Lower lobe of right lung (tissue), 2 donors: ENCODE results near the gene C21orf91. TPM values are rescaled to one million over a fixed set of nuclear protein-coding genes. Genes with fewer than 3 reads are reported as not detected.

Experiments used
- ATAC-seq, 2 donors: fragments of 200-7000 bp; cut with Tn5 transposase; one replicate each; pipeline ENCODE4 v1.9.1; 2020 to 2022; ENCODE audit warnings: mild to moderate bottlenecking in 2 of 2, moderate library complexity in 2 of 2
- DNase-seq: peaks from one replicate; pipeline ENCODE4 v3.0.0-alpha.2; 2020
- H3K27ac ChIP-seq: fragments of 200-600 bp; one replicate; pipeline ENCODE4 v1.8.0; 2022
- H3K27me3 ChIP-seq: fragments of 200-600 bp; one replicate; pipeline ENCODE4 v1.8.0; 2022; ENCODE audit warnings: low read depth
- H3K36me3 ChIP-seq: fragments of 200-600 bp; one replicate; pipeline ENCODE4 v1.8.0; 2022; ENCODE audit warnings: mild to moderate bottlenecking
- H3K4me1 ChIP-seq: fragments of 200-600 bp; one replicate; pipeline ENCODE4 v1.8.0; 2022
- H3K4me3 ChIP-seq: fragments of 200-600 bp; one replicate; pipeline ENCODE4 v1.8.0; 2022; ENCODE audit warnings: mild to moderate bottlenecking
- H3K9me3 ChIP-seq: fragments of 200-600 bp; one replicate; pipeline ENCODE4 v1.8.0; 2022
- CTCF ChIP-seq: fragments of 200-600 bp; IDR thresholded peaks from one replicate; pipeline ENCODE4 v1.8.0; 2022; ENCODE audit warnings: antibody characterized with exemption, mild to moderate bottlenecking
- intact Hi-C: fragments of 100-400 bp; cut with DNase I; formaldehyde crosslinking; loops from one replicate; pipeline ENCODE4 v1.11.0; 2022
- total RNA-seq: library from RNA; stranded (reverse); fragmentation: NEBNext Ultra II Directional; extraction: Animal tissue kit (Norgen Biotek cat#: 25700); gene quantifications from one replicate; pipeline ENCODE4 v1.2.1, GENCODE V29; 2021
- donor health status: DM: no; HTN: yes; CAD: no; lungs with severe emphysema.

C21orf91 gene
- total RNA-seq, 1 donor from 2014 or later: 24.8 TPM

GRCh38 chr21:17853393-17854275, 34.5 kb upstream of the C21orf91 start:
- DNase-seq: no peak
- no peak for TF ChIP-seq CTCF

GRCh38 chr21:17848228-17848627, 29.1 kb upstream of the C21orf91 start:
- no peak overlapping the region for H3K4me3 ChIP-seq
- H3K9me3 ChIP-seq: no peaks in the 10 kb centered on the region
- ATAC-seq (peak; percentile 31 to 64), DNase-seq (no peak)
- TF ChIP-seq CTCF: no peak
- no peaks in the 10 kb centered on the region for H3K27me3 ChIP-seq
- H3K36me3 ChIP-seq: no peaks in the 10 kb centered on the region
- no peaks in the 10 kb centered on the region for H3K4me1 ChIP-seq
- intact Hi-C loops: no loop called here
- H3K27ac ChIP-seq: no peak overlapping the region

More at GRCh38 chr21:17853393-17854275, 34.5 kb upstream of the C21orf91 start:
- no peak overlapping the region for H3K27ac ChIP-seq
- no peaks in the 10 kb centered on the region for H3K4me1 ChIP-seq
- H3K27me3 ChIP-seq: no peaks in the 10 kb centered on the region
- no peaks in the 10 kb centered on the region for H3K9me3 ChIP-seq
- H3K36me3 ChIP-seq: no peaks in the 10 kb centered on the region
- no peak overlapping the region for H3K4me3 ChIP-seq
- no peak for ATAC-seq
- intact Hi-C loops: no loop called here

- Histone ChIP-seq H3K4me3 (no peak overlapping the region), H3K27me3 (no peaks in the 10 kb centered on the region), H3K27ac (no peak overlapping the region), H3K9me3 (no peaks in the 10 kb centered on the region), H3K4me1 (no peaks in the 10 kb centered on the region), H3K36me3 (no peaks in the 10 kb centered on the region)
- ATAC-seq (no peak), DNase-seq (no peak)
- TF ChIP-seq CTCF: no peak
- intact Hi-C loops: no loop called here
Measured at GRCh38 chr21:17841103-17841502, 21.9 kb upstream of the C21orf91 start.

GRCh38 chr21:17834639-17835354, 15.6 kb upstream of the C21orf91 start:
- Histone ChIP-seq H3K9me3 (no peaks in the 10 kb centered on the region), H3K4me1 (no peaks in the 10 kb centered on the region), H3K27ac (no peak overlapping the region), H3K36me3 (no peaks in the 10 kb centered on the region), H3K4me3 (no peak overlapping the region), H3K27me3 (no peaks in the 10 kb centered on the region)
- DNase-seq (no peak), ATAC-seq (no peak)
- no peak for TF ChIP-seq CTCF
- intact Hi-C loops: no loop called here

GRCh38 chr21:17829472-17829871, 10.3 kb upstream of the C21orf91 start:
- no peak for DNase-seq
- ATAC-seq: no peak
- H3K27ac ChIP-seq: no peak overlapping the region
- H3K36me3 ChIP-seq: no peaks in the 10 kb centered on the region
- no peak overlapping the region for H3K4me3 ChIP-seq
- intact Hi-C loops: no loop called here
- TF ChIP-seq CTCF: no peak
- H3K9me3 ChIP-seq: no peaks in the 10 kb centered on the region
- no peaks in the 10 kb centered on the region for H3K27me3 ChIP-seq
- no peaks in the 10 kb centered on the region for H3K4me1 ChIP-seq
